Measurements from ENCODE around the gene HHATL. TPM values are rescaled to one million over a fixed set of nuclear protein-coding genes. Genes with fewer than 3 reads are reported as not detected.

Gene HHATL
- total and polyA plus RNA-seq, 4 donors = 0.17 TPM; not detected in 3

GRCh38 chr3:42654331-42655201, 48.0 kb downstream of the HHATL start:
- peak; percentile 37 for DNase-seq (ENCODE audit: low spot score)
- peak overlapping the region in 1 of 2 donors; percentile 16 for H3K9ac ChIP-seq (ENCODE audit: low read depth in 1 of 2, low read length in 2 of 2)
- 2% methylated on average over 94 of the region's 94 CpGs for WGBS
- TF ChIP-seq JUND (IDR thresholded peaks at IDR 0.05) (no peak), SP1 (IDR thresholded peaks at IDR 0.05) (no peak), FOXA1 (IDR thresholded peaks at IDR 0.05) (no peak), REST (IDR thresholded peaks at IDR 0.05) (no peak), GABPA (IDR thresholded peaks at IDR 0.05 in 1 of 2, conservative IDR thresholded peaks at IDR 0.05 in 1 of 2) (no peak), HNF4A (conservative IDR thresholded peaks at IDR 0.05) (no peak), CTCF (IDR thresholded peaks at IDR 0.05; ENCODE audit: low read depth, low read length, missing input control) (no peak), EGR1 (IDR thresholded peaks at IDR 0.05; ENCODE audit: low read depth in 2 of 2) (no peak), TAF1 (conservative IDR thresholded peaks at IDR 0.05) (no peak), FOXA2 (IDR thresholded peaks at IDR 0.05) (no peak), RAD21 (IDR thresholded peaks at IDR 0.05) (no peak), MAX (IDR thresholded peaks at IDR 0.05) (no peak), RXRA (IDR thresholded peaks at IDR 0.05) (no peak), ZBTB33 (IDR thresholded peaks at IDR 0.05) (no peak)
- H3K4me1 ChIP-seq (ENCODE audit: control insufficient read depth in 4 of 4, insufficient read depth in 4 of 4, low read length in 3 of 4) = peaks cover 5 to 15% (median 11%) of the 10 kb centered on the region in 4 donors
- H3K4me3 ChIP-seq (ENCODE audit: low read depth in 1 of 3, low read length in 3 of 3) = peak overlapping the region; percentile 42 to 89 (median 66)
- no peaks in the 10 kb centered on the region for H3K9me3 ChIP-seq (ENCODE audit: control insufficient read depth in 4 of 4, low read length in 3 of 4)
- no peaks in the 10 kb centered on the region for H3K27me3 ChIP-seq (ENCODE audit: control insufficient read depth in 4 of 4, insufficient read depth in 4 of 4, low read length in 3 of 4)
- H3K27ac ChIP-seq (ENCODE audit: low read depth in 1 of 2, low read length in 2 of 2) = peak overlapping the region; percentile 37 to 45
- H3K36me3 ChIP-seq (ENCODE audit: control insufficient read depth in 4 of 4, insufficient read depth in 3 of 4, low read depth in 1 of 4, low read length in 3 of 4) = peaks cover 0 to 4% (median 1%) of the 10 kb centered on the region in 4 donors

Data from liver (tissue), 9 donors.